HEK293 (cell line): ENCODE data around the gene WDR18.

Source experiments
- CTCF ChIA-PET: fragments of 350-600 bp; formaldehyde crosslinking; extraction: SDS; loops from one replicate; lab custom pipeline; 2021; ENCODE audit warnings: antibody characterized with exemption; lab: Yijun Ruan, JAX
- POLR2A ChIA-PET: fragments of 300-600 bp; formaldehyde crosslinking; extraction: SDS; loops from one replicate; lab custom pipeline; 2020; ENCODE audit warnings: antibody characterized with exemption, inconsistent platforms; lab: Yijun Ruan, JAX
- H3K27ac ChIP-seq: fragments of 200-500 bp; sonication (Bioruptor generic); 2 replicates; pipeline ENCODE4 v1.5.1; 2014; ENCODE audit warnings: low read depth, low read length, control low read depth, inconsistent platforms; ENCODE audit errors: extremely low read depth
- H3K36me3 ChIP-seq, 2 experiments: fragments of 200-500 bp in 1 of 2; sonication (Bioruptor generic) in 1 of 2; 1 replicate in 1 of 2; 2 replicates in 1 of 2; pipeline ENCODE4 v1.5.1; 2014 to 2017; ENCODE audit warnings: inconsistent platforms in 2 of 2, low read length in 2 of 2; ENCODE audit not compliant: control insufficient read depth in 2 of 2, insufficient read depth in 1 of 2
- H3K4me1 ChIP-seq: fragments of 200-500 bp; sonication (Bioruptor generic); 2 replicates; pipeline ENCODE4 v1.5.1; 2014; ENCODE audit warnings: mild to moderate bottlenecking, low read length, inconsistent platforms; ENCODE audit not compliant: control insufficient read depth, insufficient read depth
- H3K4me3 ChIP-seq: 2 replicates; pipeline ENCODE4 v1.5.1; 2011; ENCODE audit warnings: low read depth, mild to moderate bottlenecking, control low read depth, low read length, moderate library complexity
- H3K9me3 ChIP-seq: fragments of 200-500 bp; sonication (Bioruptor generic); 2 replicates; pipeline ENCODE4 v1.5.1; 2014; ENCODE audit warnings: low read depth, low read length, inconsistent platforms; ENCODE audit not compliant: control insufficient read depth, insufficient read depth
- GLIS2 ChIP-seq: fragments of 450-650 bp; formaldehyde crosslinking; IDR thresholded peaks from 2 replicates; pipeline ENCODE4 v1.5.1; 2016; ENCODE audit warnings: missing biosample characterization, missing genetic modification characterization
- HOXD13 ChIP-seq: sonication (generic); formaldehyde crosslinking; IDR thresholded peaks from 2 replicates; pipeline ENCODE4 v1.8.0; 2022; ENCODE audit warnings: missing genetic modification reagents, borderline replicate concordance
- KLF1 ChIP-seq: fragments of 450-650 bp; formaldehyde crosslinking; IDR thresholded peaks from 2 replicates; pipeline ENCODE4 v1.5.1; 2016; ENCODE audit warnings: missing biosample characterization, missing genetic modification characterization
- RBAK ChIP-seq: fragments of 450-650 bp; formaldehyde crosslinking; IDR thresholded peaks from 2 replicates; pipeline ENCODE4 v1.5.1; 2016; ENCODE audit warnings: missing biosample characterization, missing genetic modification characterization
- SP2 ChIP-seq: fragments of 450-650 bp; formaldehyde crosslinking; IDR thresholded peaks from 2 replicates; pipeline ENCODE4 v1.5.1; 2016; ENCODE audit warnings: missing biosample characterization, missing genetic modification characterization
- WT1 ChIP-seq: fragments of 450-650 bp; formaldehyde crosslinking; IDR thresholded peaks from 2 replicates; pipeline ENCODE4 v1.5.1; 2016; ENCODE audit warnings: missing biosample characterization, missing genetic modification characterization
- YY1 ChIP-seq: fragments of 450-650 bp; formaldehyde crosslinking; IDR thresholded peaks from 2 replicates; pipeline ENCODE4 v1.5.1; 2018; ENCODE audit warnings: missing biosample characterization, missing genetic modification characterization
- ZBTB26 ChIP-seq: fragments of 450-650 bp; formaldehyde crosslinking; optimal IDR thresholded peaks from 2 replicates; pipeline ENCODE3; 2016; ENCODE audit warnings: missing biosample characterization, mild to moderate bottlenecking, missing genetic modification characterization
- ZBTB7A ChIP-seq: fragments of 450-650 bp; formaldehyde crosslinking; IDR thresholded peaks from 2 replicates; pipeline ENCODE4 v1.5.1; 2016; ENCODE audit warnings: low read depth, missing biosample characterization, missing genetic modification characterization
- ZFHX2 ChIP-seq: fragments of 450-650 bp; formaldehyde crosslinking; conservative IDR thresholded peaks from 2 replicates; pipeline ENCODE4 v1.5.1; 2016; ENCODE audit warnings: missing biosample characterization, missing genetic modification characterization
- ZNF10 ChIP-seq: fragments of 450-650 bp; formaldehyde crosslinking; IDR thresholded peaks from 2 replicates; pipeline ENCODE4 v1.5.1; 2017; ENCODE audit warnings: missing biosample characterization, missing genetic modification characterization
- ZNF112 ChIP-seq: fragments of 450-650 bp; formaldehyde crosslinking; IDR thresholded peaks from 2 replicates; pipeline ENCODE4 v1.5.0; 2017; ENCODE audit warnings: missing biosample characterization, missing genetic modification characterization
- ZNF138 ChIP-seq: fragments of 450-650 bp; formaldehyde crosslinking; IDR thresholded peaks from 2 replicates; pipeline ENCODE4 v1.5.1; 2016; ENCODE audit warnings: missing biosample characterization, missing genetic modification characterization, borderline replicate concordance
- ZNF169 ChIP-seq: fragments of 450-650 bp; formaldehyde crosslinking; IDR thresholded peaks from 2 replicates; pipeline ENCODE4 v1.5.1; 2016; ENCODE audit warnings: missing biosample characterization, missing genetic modification characterization
- ZNF24 ChIP-seq: fragments of 450-650 bp; formaldehyde crosslinking; IDR thresholded peaks from 2 replicates; pipeline ENCODE4 v1.5.1; 2016; ENCODE audit warnings: missing biosample characterization, missing genetic modification characterization
- ZNF521 ChIP-seq: fragments of 450-650 bp; formaldehyde crosslinking; IDR thresholded peaks from 2 replicates; pipeline ENCODE4 v1.5.1; 2017; ENCODE audit warnings: missing biosample characterization, mild to moderate bottlenecking, missing genetic modification characterization
- ZNF658 ChIP-seq: fragments of 450-650 bp; formaldehyde crosslinking; IDR thresholded peaks from 2 replicates; pipeline ENCODE4; 2016; ENCODE audit warnings: missing biosample characterization, missing genetic modification characterization
- ZSCAN16 ChIP-seq: fragments of 450-650 bp; formaldehyde crosslinking; IDR thresholded peaks from 2 replicates; pipeline ENCODE4 v1.5.1; 2016; ENCODE audit warnings: missing biosample characterization, missing genetic modification characterization
- TF ChIP-seq, protein P1 (sequence below): fragments of 450-650 bp; formaldehyde crosslinking; IDR thresholded peaks from 2 replicates; pipeline ENCODE4 v1.5.1; 2016; ENCODE audit warnings: missing biosample characterization, missing genetic modification characterization

WDR18 gene

GRCh38 chr19:954672-955494 is 29.3 kb upstream of the WDR18 start (continued):
- TF ChIP-seq KLF1 (tag by site-specific recombination) (0 out of 2 replicates have a peak, but pooled peaks have one; percentile 36), ZFHX2 (tag by site-specific recombination) (peak; percentile 91), GLIS2 (tag by site-specific recombination) (peak; percentile 21; the same call in 1 of the 2 replicates), YY1 (tag by site-specific recombination) (no peak), WT1 (no peak), ZNF169 (tag by site-specific recombination) (no peak), HOXD13 (no peak), ZBTB26 (tag by site-specific recombination) (no peak)

- H3K27ac ChIP-seq: no peak overlapping the region
- POLR2A ChIA-PET: no interaction called here
- H3K4me1 ChIP-seq: no peaks in the 10 kb centered on the region
- TF ChIP-seq ZNF521 (tag by site-specific recombination): no peak
- no peak for TF ChIP-seq RBAK
- TF ChIP-seq ZBTB7A (tag by site-specific recombination): no peak; the same call in 1 of the 2 replicates
- TF ChIP-seq ZNF138 (tag by site-specific recombination): no peak
- no peak for TF ChIP-seq ZNF10 (tag by site-specific recombination)
- TF ChIP-seq, protein P1, sequence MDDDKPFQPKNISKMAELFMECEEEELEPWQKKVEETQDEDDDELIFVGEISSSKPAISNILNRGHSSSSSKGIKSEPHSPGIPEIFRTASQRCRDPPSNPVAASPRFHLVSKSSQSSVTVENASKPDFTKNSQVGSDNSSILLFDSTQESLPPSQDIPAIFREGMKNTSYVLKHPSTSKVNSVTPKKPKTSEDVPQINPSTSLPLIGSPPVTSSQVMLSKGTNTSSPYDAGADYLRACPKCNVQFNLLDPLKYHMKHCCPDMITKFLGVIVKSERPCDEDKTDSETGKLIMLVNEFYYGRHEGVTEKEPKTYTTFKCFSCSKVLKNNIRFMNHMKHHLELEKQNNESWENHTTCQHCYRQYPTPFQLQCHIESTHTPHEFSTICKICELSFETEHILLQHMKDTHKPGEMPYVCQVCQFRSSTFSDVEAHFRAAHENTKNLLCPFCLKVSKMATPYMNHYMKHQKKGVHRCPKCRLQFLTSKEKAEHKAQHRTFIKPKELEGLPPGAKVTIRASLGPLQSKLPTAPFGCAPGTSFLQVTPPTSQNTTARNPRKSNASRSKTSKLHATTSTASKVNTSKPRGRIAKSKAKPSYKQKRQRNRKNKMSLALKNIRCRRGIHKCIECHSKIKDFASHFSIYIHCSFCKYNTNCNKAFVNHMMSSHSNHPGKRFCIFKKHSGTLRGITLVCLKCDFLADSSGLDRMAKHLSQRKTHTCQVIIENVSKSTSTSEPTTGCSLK (tag by site-specific recombination): no peak
- TF ChIP-seq SP2 (tag by site-specific recombination): no peak
- TF ChIP-seq ZNF658 (tag by site-specific recombination): no peak
- no peak for TF ChIP-seq ZSCAN16
- no peak for TF ChIP-seq ZNF24 (tag by site-specific recombination)
- TF ChIP-seq ZNF112 (tag by site-specific recombination): no peak
- H3K36me3 ChIP-seq: peaks cover 0 to 12% of the 10 kb centered on the region in 2 experiments; a peak in 1 of 3 replicates
- no peak overlapping the region for H3K4me3 ChIP-seq
- CTCF ChIA-PET: interaction anchor here (1.0 kb wide), 1 partner anchor 15 kb away, joined by 5 read pairs; no protein-coding TSS in a partner anchor
- H3K9me3 ChIP-seq: no peaks in the 10 kb centered on the region
Observed at GRCh38 chr19:955803-956765, 28.1 kb upstream of the WDR18 start.
